ENCODE measurements around the gene PLOD2.

- TF ChIP-seq, protein P1, sequence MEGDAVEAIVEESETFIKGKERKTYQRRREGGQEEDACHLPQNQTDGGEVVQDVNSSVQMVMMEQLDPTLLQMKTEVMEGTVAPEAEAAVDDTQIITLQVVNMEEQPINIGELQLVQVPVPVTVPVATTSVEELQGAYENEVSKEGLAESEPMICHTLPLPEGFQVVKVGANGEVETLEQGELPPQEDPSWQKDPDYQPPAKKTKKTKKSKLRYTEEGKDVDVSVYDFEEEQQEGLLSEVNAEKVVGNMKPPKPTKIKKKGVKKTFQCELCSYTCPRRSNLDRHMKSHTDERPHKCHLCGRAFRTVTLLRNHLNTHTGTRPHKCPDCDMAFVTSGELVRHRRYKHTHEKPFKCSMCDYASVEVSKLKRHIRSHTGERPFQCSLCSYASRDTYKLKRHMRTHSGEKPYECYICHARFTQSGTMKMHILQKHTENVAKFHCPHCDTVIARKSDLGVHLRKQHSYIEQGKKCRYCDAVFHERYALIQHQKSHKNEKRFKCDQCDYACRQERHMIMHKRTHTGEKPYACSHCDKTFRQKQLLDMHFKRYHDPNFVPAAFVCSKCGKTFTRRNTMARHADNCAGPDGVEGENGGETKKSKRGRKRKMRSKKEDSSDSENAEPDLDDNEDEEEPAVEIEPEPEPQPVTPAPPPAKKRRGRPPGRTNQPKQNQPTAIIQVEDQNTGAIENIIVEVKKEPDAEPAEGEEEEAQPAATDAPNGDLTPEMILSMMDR (optimal IDR thresholded peaks at IDR 0.05 in 1 of 3, IDR thresholded peaks at IDR 0.05 in 1 of 3, conservative IDR thresholded peaks at IDR 0.05 in 1 of 3; ENCODE audit: extremely low read depth in 1 of 3, insufficient read depth in 2 of 3, low read length in 3 of 3): no peak
- no peak for TF ChIP-seq EZH2 (IDR thresholded peaks at IDR 0.05; ENCODE audit: low read length)
Observed at GRCh38 chr3:146164506-146164905, 3.5 kb upstream of the PLOD2 start.
